GM10266 (cell line): ENCODE results near the gene OR51B6.
"Not testable (repeated sequence)": the region's sequence is repeated elsewhere in the genome, so short reads cannot be mapped to it uniquely, and the experiment has no call there.

Experiments
- DNase-seq: peaks from one replicate; pipeline ENCODE4 v3.0.0; 2012; ENCODE audit errors: extremely low spot score
- CTCF ChIP-seq: IDR thresholded peaks from 2 replicates; pipeline ENCODE4 v1.5.1; 2012; ENCODE audit warnings: mild to moderate bottlenecking, low read depth; ENCODE audit not compliant: control insufficient read depth, insufficient read depth; ENCODE audit errors: missing control alignments

The OR51B6 gene

GRCh38 chr11:5317292-5317691 is 34.0 kb upstream of the OR51B6 start:
- TF ChIP-seq CTCF, result no peak
- no peak for DNase-seq

- TF ChIP-seq CTCF, result no peak
- DNase-seq, result no peak
Measured at GRCh38 chr11:5324197-5324596, 27.1 kb upstream of the OR51B6 start, which contains the start of gene OR51B2. Gene OR51B2 (minus strand): TSS chr11:5324297. CDS start chr11:5324297, 0 bp downstream.

- no peak for TF ChIP-seq CTCF
- DNase-seq, result no peak
Measured at GRCh38 chr11:5335170-5335569, 16.1 kb upstream of the OR51B6 start.

- TF ChIP-seq CTCF, result no peak
- DNase-seq, result no peak
Measured at GRCh38 chr11:5336331-5336730, 15.0 kb upstream of the OR51B6 start.

GRCh38 chr11:5337253-5337652 is 14.1 kb upstream of the OR51B6 start:
- not testable (repeated sequence) for DNase-seq

GRCh38 chr11:5339771-5340322 is 11.5 kb upstream of the OR51B6 start:
- no peak for TF ChIP-seq CTCF
- no peak for DNase-seq

- DNase-seq, result no peak
- TF ChIP-seq CTCF, result no peak
Measured at GRCh38 chr11:5343474-5344335, 7.6 kb upstream of the OR51B6 start, which contains the start of gene OR51B5. Gene OR51B5 (minus strand): TSS chr11:5343524. CDS start chr11:5343524, 0 bp downstream.

GRCh38 chr11:5345831-5346230 is 5.5 kb upstream of the OR51B6 start:
- no peak for TF ChIP-seq CTCF
- DNase-seq, result no peak
